ENCODE measurements around the gene SLC25A47. TPM values are rescaled to one million over a fixed set of nuclear protein-coding genes. Genes with fewer than 3 reads are reported as not detected.

SLC25A47 gene
- total RNA-seq, 1 experiment from 2014 or later, result 0.13 TPM

DNA sequence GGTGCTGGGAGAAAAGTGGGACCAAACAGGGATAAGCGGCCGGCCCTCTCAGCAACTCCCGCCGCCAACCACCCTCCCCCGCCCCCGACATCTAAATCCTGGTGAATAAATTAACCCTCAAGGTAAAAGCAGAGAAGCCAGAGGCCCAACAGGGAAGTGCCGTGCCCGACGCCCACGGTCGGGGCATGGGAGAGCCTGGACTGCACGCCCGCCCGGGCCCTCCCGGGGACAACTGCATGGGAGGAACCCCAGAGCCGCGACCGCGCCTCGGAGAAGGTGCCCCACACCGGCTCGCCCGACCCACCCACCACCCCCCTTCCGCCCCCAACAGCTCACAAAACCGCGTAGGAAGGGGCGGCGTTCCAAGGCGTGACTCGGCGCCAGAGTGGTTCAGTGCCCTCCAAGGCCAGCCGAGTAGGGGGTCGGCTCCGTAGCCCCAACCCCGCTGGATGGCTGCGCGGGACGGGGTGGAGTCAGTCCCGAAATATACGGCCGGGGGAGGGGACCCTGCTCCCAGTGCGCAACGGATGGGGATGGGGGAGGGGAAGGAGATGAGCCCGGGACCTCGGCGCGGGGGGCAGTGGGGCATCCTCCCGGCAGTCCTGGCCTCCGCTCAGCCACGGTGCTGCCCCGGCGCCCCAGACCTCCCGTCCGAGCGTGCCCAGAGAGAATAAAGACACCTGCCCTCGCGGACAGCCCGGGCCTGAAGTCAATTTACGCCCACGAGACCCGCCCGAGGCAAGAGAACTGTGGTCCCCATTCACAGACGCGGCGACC lies 17.6 kb upstream of the SLC25A47 start:
- H4K8ac ChIP-seq (replicated peaks; ENCODE audit: insufficient read length, low read depth, low read length), result no peak overlapping the region
- H3K56ac ChIP-seq (ENCODE audit: insufficient read length, low read depth, low read length), result no peak overlapping the region
- H3K9me3 ChIP-seq (ENCODE audit: control insufficient read depth, low read depth, low read length), result no peaks in the 10 kb centered on the region
- H3K27me3 ChIP-seq (ENCODE audit: insufficient read depth, low read length), result no peaks in the 10 kb centered on the region
- H2BK5ac ChIP-seq (ENCODE audit: insufficient read length, low read length), result no peak overlapping the region
- H3K9ac ChIP-seq (ENCODE audit: extremely low read depth, insufficient read length, low read length), result peak overlapping the region; percentile 39
- H3K36me3 Mint-ChIP-seq (ENCODE audit: insufficient read depth in 1 of 3, low read depth in 3 of 3), result peaks cover 9 to 17% (median 16%) of the 10 kb centered on the region in 3 experiments
- no peak overlapping the region for H4K5ac ChIP-seq (ENCODE audit: insufficient read length, low read depth, low read length)
- H2BK20ac ChIP-seq (ENCODE audit: low read depth, low read length, poor library complexity, severe bottlenecking), result no peak overlapping the region
- no peaks in the 10 kb centered on the region; the same call in 1 of the 2 replicates for H3K4me1 ChIP-seq (ENCODE audit: insufficient read depth, low read length)
- peaks cover 16% of the 10 kb centered on the region for H3K23me2 ChIP-seq (ENCODE audit: insufficient read length, low read depth, low read length, poor library complexity, severe bottlenecking)
- peak overlapping the region; percentile 86 to 92 for H3K4me3 Mint-ChIP-seq
- H3K79me1 ChIP-seq (ENCODE audit: insufficient read depth, low read depth, low read length, poor library complexity, severe bottlenecking), result peaks cover 3% of the 10 kb centered on the region
- peaks cover 4% of the 10 kb centered on the region for H4K20me1 ChIP-seq (ENCODE audit: control insufficient read depth, insufficient read depth, insufficient read length)
- no peak overlapping the region for H2AK5ac ChIP-seq (ENCODE audit: insufficient read length, low read length)
- H3K23ac ChIP-seq (ENCODE audit: insufficient read length, low read depth, low read length), result no peak overlapping the region
- H3K4me1 Mint-ChIP-seq, result peaks cover 36 to 44% of the 10 kb centered on the region in 2 experiments
- TF ChIP-seq, protein P1, sequence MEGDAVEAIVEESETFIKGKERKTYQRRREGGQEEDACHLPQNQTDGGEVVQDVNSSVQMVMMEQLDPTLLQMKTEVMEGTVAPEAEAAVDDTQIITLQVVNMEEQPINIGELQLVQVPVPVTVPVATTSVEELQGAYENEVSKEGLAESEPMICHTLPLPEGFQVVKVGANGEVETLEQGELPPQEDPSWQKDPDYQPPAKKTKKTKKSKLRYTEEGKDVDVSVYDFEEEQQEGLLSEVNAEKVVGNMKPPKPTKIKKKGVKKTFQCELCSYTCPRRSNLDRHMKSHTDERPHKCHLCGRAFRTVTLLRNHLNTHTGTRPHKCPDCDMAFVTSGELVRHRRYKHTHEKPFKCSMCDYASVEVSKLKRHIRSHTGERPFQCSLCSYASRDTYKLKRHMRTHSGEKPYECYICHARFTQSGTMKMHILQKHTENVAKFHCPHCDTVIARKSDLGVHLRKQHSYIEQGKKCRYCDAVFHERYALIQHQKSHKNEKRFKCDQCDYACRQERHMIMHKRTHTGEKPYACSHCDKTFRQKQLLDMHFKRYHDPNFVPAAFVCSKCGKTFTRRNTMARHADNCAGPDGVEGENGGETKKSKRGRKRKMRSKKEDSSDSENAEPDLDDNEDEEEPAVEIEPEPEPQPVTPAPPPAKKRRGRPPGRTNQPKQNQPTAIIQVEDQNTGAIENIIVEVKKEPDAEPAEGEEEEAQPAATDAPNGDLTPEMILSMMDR (conservative IDR thresholded peaks at IDR 0.05), result no peak
- no peaks in the 10 kb centered on the region; a peak in 1 of 5 replicates for H3K9me3 Mint-ChIP-seq
- H3K4ac ChIP-seq (ENCODE audit: low read depth, low read length), result no peak overlapping the region; the same call in 1 of the 2 replicates
- peaks cover 1% of the 10 kb centered on the region for H3K27me3 Mint-ChIP-seq (ENCODE audit: low read depth)
- WGBS (ENCODE audit: extremely low coverage, insufficient read length, low lambda C conversion rate), result no CpG with 5 or more reads among the region's 65 CpGs
- H2BK15ac ChIP-seq (ENCODE audit: low read depth, low read length), result no peak overlapping the region
- H3K4me2 ChIP-seq (ENCODE audit: insufficient read depth, insufficient read length, low read length), result peak overlapping the region; percentile 75
- peak overlapping the region; percentile 21 for H3K18ac ChIP-seq (ENCODE audit: insufficient read length, low read depth, low read length)
- H3K14ac ChIP-seq (ENCODE audit: insufficient read depth, low read length), result peak overlapping the region; percentile 8; the same call in 1 of the 2 replicates
- H3K79me2 ChIP-seq (ENCODE audit: insufficient read depth, low read length), result peaks cover 8% of the 10 kb centered on the region; the same call in 1 of the 2 replicates
- H2AFZ ChIP-seq (ENCODE audit: low read length), result no peak overlapping the region
- H3K27ac ChIP-seq (ENCODE audit: insufficient read length, low read depth, low read length), result no peak overlapping the region
- no peak overlapping the region for H2BK12ac ChIP-seq (ENCODE audit: insufficient read length, low read depth, low read length)
- no peak overlapping the region for H2BK120ac ChIP-seq (ENCODE audit: low read depth, low read length, poor library complexity, severe bottlenecking)
- no peak overlapping the region for H3T11ph ChIP-seq (ENCODE audit: low read length)
- H4K91ac ChIP-seq (ENCODE audit: insufficient read length, low read depth, low read length), result no peak overlapping the region
- peak overlapping the region; percentile 83 to 94 (median 93); a peak in 6 of 7 replicates for H3K27ac Mint-ChIP-seq
- peak; percentile 57 for DNase-seq
